Adipose tissue (tissue), 3 donors: ENCODE results near the gene LRRC59. TPM values are rescaled to one million over a fixed set of nuclear protein-coding genes. Genes with fewer than 3 reads are reported as not detected.
"Not testable (repeated sequence)": the region's sequence is repeated elsewhere in the genome, so short reads cannot be mapped to it uniquely, and the experiment has no call there.

ENCODE experiments used
- H3K27ac ChIP-seq: one replicate; pipeline ENCODE4 v1.5.1; 2013; ENCODE audit warnings: low read depth, low read length
- WGBS, 3 donors: extraction: QIAGEN DNeasy Blood & Tissue Kit; methylation state at CpG; one replicate each; pipeline ENCODE4 v1.1.7; 2013; 5-methylcytosine and 5-hydroxymethylcytosine counted together
- polyA plus RNA-seq, 3 donors: library from polyadenylated mRNA; stranded (reverse); fragments of 200-250 nt; gene quantifications; one replicate each; pipeline ENCODE4 v1.2.3, GENCODE V29; 2013
- donor health status: healthy with polysubstance abuse.
- donor health status: Bipolar disorder and iron deficiency.
- donor health status: healthy.

Gene LRRC59
- polyA plus RNA-seq, 3 donors: 57.1 to 74.7 (median 63.1) TPM

DNA sequence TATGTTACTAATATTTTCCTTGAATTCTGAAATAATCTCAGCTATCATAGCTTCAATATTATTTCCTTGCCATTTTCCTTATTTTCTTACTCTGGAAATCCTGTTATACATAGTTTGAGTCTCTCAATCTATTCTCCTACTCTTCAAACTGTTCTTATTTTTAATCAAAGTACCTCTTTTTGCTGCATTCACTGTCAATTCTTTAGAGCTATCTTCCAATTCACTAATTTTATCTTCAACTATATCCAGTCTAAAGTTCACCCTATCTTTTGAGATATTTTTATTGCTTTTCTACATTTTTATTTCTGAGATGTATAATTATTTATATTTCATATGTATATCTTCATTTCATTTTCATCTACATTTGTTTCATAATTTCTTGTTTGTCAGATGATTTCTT is 58.7 kb downstream of the LRRC59 start:
- H3K27ac ChIP-seq: no peak overlapping the region

DNA sequence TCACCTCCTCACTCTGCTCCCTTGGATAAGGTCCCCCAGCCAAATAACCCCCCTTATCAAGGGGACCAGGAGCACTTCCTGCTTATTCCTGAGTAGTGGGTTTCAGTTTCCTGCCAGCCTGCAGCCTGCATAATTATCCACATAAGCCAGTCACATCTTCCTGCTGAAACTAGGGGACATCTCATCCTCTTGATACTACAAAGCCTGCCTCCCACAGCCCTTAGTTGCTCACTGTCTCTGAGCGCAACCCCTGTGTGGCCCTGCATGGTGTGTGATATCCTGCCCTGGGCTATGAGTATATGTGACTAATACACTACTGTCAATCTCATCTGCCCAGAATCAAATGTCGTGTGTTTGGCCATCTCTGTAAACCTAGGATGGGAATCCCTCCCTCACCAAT is 59.4 kb downstream of the LRRC59 start:
- no peak overlapping the region for H3K27ac ChIP-seq
- 75 to 94% (median 93%) methylated on average over 2 of the region's 2 CpGs for whole genome bisulfite sequencing, 3 donors

DNA sequence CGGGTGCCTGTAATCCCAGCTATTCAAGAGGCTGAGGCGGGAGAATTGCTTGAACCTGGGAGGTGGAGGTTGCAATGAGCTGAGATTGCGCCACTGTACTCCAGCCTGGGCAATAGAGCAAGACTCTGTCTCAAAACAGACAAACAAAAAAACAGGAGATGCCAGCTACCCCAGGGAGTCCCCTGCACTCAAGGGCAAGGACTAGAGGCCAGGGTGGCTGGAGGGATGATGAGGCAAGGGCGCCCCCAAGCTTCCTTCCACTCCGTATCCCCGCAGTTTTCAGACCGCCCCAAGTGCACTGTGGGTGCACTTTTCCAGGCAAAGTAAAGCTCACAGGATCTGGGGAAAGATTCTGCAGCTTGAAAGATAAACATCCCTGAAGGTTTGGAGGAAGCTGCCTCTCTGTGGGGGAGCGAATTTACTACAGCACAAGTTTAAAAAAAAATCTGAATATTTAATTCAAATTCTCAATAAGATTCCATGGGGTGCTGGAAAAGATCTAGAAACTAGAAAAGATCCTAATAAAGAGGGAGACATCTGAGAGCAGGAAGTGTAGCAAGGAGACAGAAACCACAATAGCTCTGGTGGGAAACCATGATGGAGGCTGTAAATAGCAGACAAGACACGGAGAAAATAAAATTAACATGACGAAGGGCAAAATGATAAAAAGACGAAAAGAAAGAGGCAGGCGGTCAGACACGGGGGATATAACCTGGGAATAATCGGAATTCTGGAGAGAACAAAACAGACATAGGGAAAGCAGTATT is 63.8 kb downstream of the LRRC59 start:
- H3K27ac ChIP-seq: not testable (repeated sequence)
- 40 to 70% (median 40%) methylated on average over 14 of the region's 14 CpGs for WGBS, 3 donors

DNA sequence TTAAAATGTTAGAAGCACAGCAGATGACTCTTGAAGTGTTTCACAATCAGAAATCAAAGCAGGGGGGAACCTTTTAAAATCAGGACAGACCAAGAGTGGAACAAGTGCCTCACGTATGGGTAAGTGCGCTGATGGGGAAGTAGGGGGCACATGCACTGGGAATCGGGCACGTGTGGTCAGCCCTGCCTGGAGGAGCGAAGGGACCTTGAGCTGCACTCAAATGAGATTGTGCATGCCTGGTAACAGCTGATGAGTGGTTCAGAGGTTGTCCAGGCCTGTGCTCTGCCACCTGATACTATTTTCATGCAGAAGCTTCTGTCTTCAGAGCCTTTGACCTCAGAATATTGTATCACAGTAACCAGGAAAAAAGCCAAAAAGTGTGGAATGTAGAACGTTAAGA is 65.1 kb downstream of the LRRC59 start:
- 48 to 54% (median 52%) methylated on average over 6 of the region's 6 CpGs for WGBS, 3 donors
- H3K27ac ChIP-seq: no peak overlapping the region

Other genes with a start within 250 kb of the LRRC59 start
- gene PPP1R9B, start 246.8 kb downstream of the LRRC59 start, polyA plus RNA-seq: 10 to 100 TPM; 11.8 to 48.7 (median 21.6) TPM
- 1 to 10 TPM in 2 of 3 donors, under 1 TPM in 1; 0.83 to 4.0 (median 3.1) TPM for gene SGCA, start 231.5 kb downstream of the LRRC59 start, polyA plus RNA-seq
- 100 to 1,000 TPM in 2 of 3 donors, 10 to 100 TPM in 1; 29.6 to 209 (median 106) TPM for gene COL1A1, start 195.9 kb downstream of the LRRC59 start, polyA plus RNA-seq
- gene TMEM92, start 123.1 kb downstream of the LRRC59 start, polyA plus RNA-seq: 1 to 10 TPM in 1 of 3 donors, under 1 TPM in 1, not detected in 1; 0.59 to 1.4 TPM
- gene XYLT2, start 51.4 kb downstream of the LRRC59 start, polyA plus RNA-seq: 10 to 100 TPM in 1 of 3 donors, 1 to 10 TPM in 2; 7.9 to 11.6 (median 9.0) TPM
- gene MRPL27, start 24.3 kb downstream of the LRRC59 start, polyA plus RNA-seq: 100 to 1,000 TPM in 1 of 3 donors, 10 to 100 TPM in 2; 68.8 to 105 (median 99.8) TPM
- under 1 TPM; 0.16 to 0.25 (median 0.22) TPM for gene EME1, start 24.3 kb downstream of the LRRC59 start, polyA plus RNA-seq
- 100 to 1,000 TPM in 1 of 3 donors, 10 to 100 TPM in 2; 15.6 to 103 (median 46.8) TPM for gene ACSF2, start 28.7 kb upstream of the LRRC59 start, polyA plus RNA-seq
- 1 to 10 TPM in 1 of 3 donors, under 1 TPM in 1, not detected in 1; 0.54 to 5.6 TPM for gene CHAD, start 71.4 kb upstream of the LRRC59 start, polyA plus RNA-seq
- gene RSAD1, start 81.3 kb upstream of the LRRC59 start, polyA plus RNA-seq: 10 to 100 TPM; 21.9 to 27.9 (median 25.9) TPM
- under 1 TPM; 0.09 to 0.34 (median 0.18) TPM for gene MYCBPAP, start 110.9 kb upstream of the LRRC59 start, polyA plus RNA-seq
- gene EPN3, start 135.2 kb upstream of the LRRC59 start, polyA plus RNA-seq: 1 to 10 TPM in 2 of 3 donors, under 1 TPM in 1; 0.67 to 6.9 (median 4.0) TPM
- 10 to 100 TPM; 15.8 to 32.7 (median 21.8) TPM for gene SPATA20, start 149.7 kb upstream of the LRRC59 start, polyA plus RNA-seq
- gene CACNA1G, start 163.2 kb upstream of the LRRC59 start, polyA plus RNA-seq: 1 to 10 TPM in 1 of 3 donors, under 1 TPM in 2; 0.07 to 2.9 (median 0.64) TPM
- 10 to 100 TPM in 1 of 3 donors, 1 to 10 TPM in 2; 3.0 to 25.1 (median 8.1) TPM for gene ABCC3, start 237.4 kb upstream of the LRRC59 start, polyA plus RNA-seq